HG03159 (cell line): ENCODE results near the gene NDUFS7.

ENCODE experiments used
- ATAC-seq: cut with Tn5 transposase; IDR thresholded peaks from one replicate; pipeline ENCODE4 v1.9.1; 2021; ENCODE audit warnings: mild to moderate bottlenecking, moderate library complexity; ENCODE audit not compliant: unreplicated experiment

The NDUFS7 gene

GRCh38 chr19:1399745-1400144 lies 16.0 kb downstream of the NDUFS7 start:
- no peak for ATAC-seq

- no peak for ATAC-seq
These were observed 16.8 kb downstream of the NDUFS7 start for GRCh38 chr19:1400281-1401137.

- ATAC-seq, result no peak
These were observed 17.6 kb downstream of the NDUFS7 start, which contains the start of gene GAMT for GRCh38 chr19:1401138-1401888. Gene GAMT, minus strand, starts transcription at chr19:1401542. Its CDS starts 66 bp downstream, at chr19:1401476.

GRCh38 chr19:1401889-1402217 lies 18.1 kb downstream of the NDUFS7 start:
- ATAC-seq, result no peak

GRCh38 chr19:1402411-1403070 lies 18.8 kb downstream of the NDUFS7 start:
- no peak for ATAC-seq

- peak; percentile 75 for ATAC-seq
These were observed 23.2 kb downstream of the NDUFS7 start for GRCh38 chr19:1406774-1407527.

- ATAC-seq, result peak; percentile 16
These were observed 24.0 kb downstream of the NDUFS7 start, which contains the start of gene DAZAP1 for GRCh38 chr19:1407528-1408299. Gene DAZAP1, plus strand, starts transcription at chr19:1407586. Its CDS starts 188 bp downstream, at chr19:1407774.

- no peak for ATAC-seq
These were observed 24.8 kb downstream of the NDUFS7 start for GRCh38 chr19:1408300-1409203.

GRCh38 chr19:1409204-1410005 lies 25.7 kb downstream of the NDUFS7 start:
- ATAC-seq, result no peak

- no peak for ATAC-seq
These were observed 26.6 kb downstream of the NDUFS7 start for GRCh38 chr19:1410136-1410786.

- ATAC-seq, result no peak
These were observed 27.1 kb downstream of the NDUFS7 start for GRCh38 chr19:1410789-1411188.

- no peak for ATAC-seq
These were observed 27.8 kb downstream of the NDUFS7 start for GRCh38 chr19:1411255-1412191.

- no peak for ATAC-seq
These were observed 28.7 kb downstream of the NDUFS7 start for GRCh38 chr19:1412323-1412923.

GRCh38 chr19:1412995-1413800 lies 29.5 kb downstream of the NDUFS7 start:
- no peak for ATAC-seq
